ENCODE measurements around the gene PLEK. TPM values are rescaled to one million over a fixed set of nuclear protein-coding genes. Genes with fewer than 3 reads are reported as not detected.
A peak's percentile ranks its signal among the peaks of the same experiment; 100 is the strongest.

The PLEK gene
- total RNA-seq, 2 donors from 2014 or later = 3.1 to 4.4 TPM

GRCh38 chr2:68432696-68433658, 67.9 kb downstream of the PLEK start:
- Histone ChIP-seq H3K27ac (no peak overlapping the region), H3K4me3 (no peak overlapping the region), H3K27me3 (no peaks in the 10 kb centered on the region), H3K4me1 (peaks cover 0 to 19% of the 10 kb centered on the region in 2 donors), H3K9me3 (no peaks in the 10 kb centered on the region), H3K36me3 (no peaks in the 10 kb centered on the region)
- no peak for DNase-seq (ENCODE audit: low spot score)
- no peak for TF ChIP-seq CTCF (IDR thresholded peaks at IDR 0.05)

- Histone ChIP-seq H3K27ac (peak overlapping the region in 1 of 2 donors; percentile 19), H3K4me3 (no peak overlapping the region), H3K9me3 (no peaks in the 10 kb centered on the region), H3K27me3 (no peaks in the 10 kb centered on the region), H3K36me3 (no peaks in the 10 kb centered on the region), H3K4me1 (peaks cover 0 to 14% of the 10 kb centered on the region in 2 donors)
- DNase-seq (ENCODE audit: low spot score) = no peak
- no peak for TF ChIP-seq CTCF (IDR thresholded peaks at IDR 0.05)
These were observed 69.9 kb downstream of the PLEK start for GRCh38 chr2:68434981-68435380.

- H3K4me3 ChIP-seq = no peak overlapping the region
- peak overlapping the region; percentile 42 to 74 for H3K27ac ChIP-seq
- DNase-seq (ENCODE audit: low spot score) = no peak
- H3K27me3 ChIP-seq = no peaks in the 10 kb centered on the region
- no peak for TF ChIP-seq CTCF (IDR thresholded peaks at IDR 0.05)
- peaks cover 0 to 20% of the 10 kb centered on the region in 2 donors for H3K4me1 ChIP-seq
- no peaks in the 10 kb centered on the region for H3K9me3 ChIP-seq
- H3K36me3 ChIP-seq = no peaks in the 10 kb centered on the region
These were observed 70.5 kb downstream of the PLEK start for GRCh38 chr2:68435615-68436014.

- no peak for DNase-seq (ENCODE audit: low spot score)
- TF ChIP-seq CTCF (IDR thresholded peaks at IDR 0.05) = no peak
- no peaks in the 10 kb centered on the region for H3K27me3 ChIP-seq
These were observed 71.2 kb downstream of the PLEK start for GRCh38 chr2:68436270-68436669.

GRCh38 chr2:68438455-68439303, 73.6 kb downstream of the PLEK start:
- TF ChIP-seq CTCF (IDR thresholded peaks at IDR 0.05) = no peak
- Histone ChIP-seq H3K4me1 (peaks cover 0 to 33% of the 10 kb centered on the region in 2 donors), H3K4me3 (no peak overlapping the region), H3K9me3 (no peaks in the 10 kb centered on the region), H3K27ac (no peak overlapping the region), H3K27me3 (no peaks in the 10 kb centered on the region), H3K36me3 (no peaks in the 10 kb centered on the region)
- no peak for DNase-seq (ENCODE audit: low spot score)

More at GRCh38 chr2:68436270-68436669, 71.2 kb downstream of the PLEK start:
- H3K4me3 ChIP-seq = no peak overlapping the region
- H3K9me3 ChIP-seq = no peaks in the 10 kb centered on the region
- H3K4me1 ChIP-seq = peaks cover 0 to 26% of the 10 kb centered on the region in 2 donors
- H3K27ac ChIP-seq = peak overlapping the region; percentile 42 to 74
- H3K36me3 ChIP-seq = no peaks in the 10 kb centered on the region
